Stimulated activated CD4-positive, alpha-beta T cell treated with anti-CD3 and anti-CD28 coated beads, Interleukin-12 subunit alpha, Interleukin-12 subunit beta, amount 100 ng/mL, for 24 hours (primary cell): ENCODE results near the gene ZEB2.

Experiments
- DNase-seq, 2 experiments: peaks; one replicate each; pipeline ENCODE4 v3.0.0-alpha.2; 2020; ENCODE audit warnings: low read depth in 2 of 2

Gene ZEB2

GRCh38 chr2:144496092-144496976 lies 23.6 kb downstream of the ZEB2 start:
- DNase-seq = no peak

DNA sequence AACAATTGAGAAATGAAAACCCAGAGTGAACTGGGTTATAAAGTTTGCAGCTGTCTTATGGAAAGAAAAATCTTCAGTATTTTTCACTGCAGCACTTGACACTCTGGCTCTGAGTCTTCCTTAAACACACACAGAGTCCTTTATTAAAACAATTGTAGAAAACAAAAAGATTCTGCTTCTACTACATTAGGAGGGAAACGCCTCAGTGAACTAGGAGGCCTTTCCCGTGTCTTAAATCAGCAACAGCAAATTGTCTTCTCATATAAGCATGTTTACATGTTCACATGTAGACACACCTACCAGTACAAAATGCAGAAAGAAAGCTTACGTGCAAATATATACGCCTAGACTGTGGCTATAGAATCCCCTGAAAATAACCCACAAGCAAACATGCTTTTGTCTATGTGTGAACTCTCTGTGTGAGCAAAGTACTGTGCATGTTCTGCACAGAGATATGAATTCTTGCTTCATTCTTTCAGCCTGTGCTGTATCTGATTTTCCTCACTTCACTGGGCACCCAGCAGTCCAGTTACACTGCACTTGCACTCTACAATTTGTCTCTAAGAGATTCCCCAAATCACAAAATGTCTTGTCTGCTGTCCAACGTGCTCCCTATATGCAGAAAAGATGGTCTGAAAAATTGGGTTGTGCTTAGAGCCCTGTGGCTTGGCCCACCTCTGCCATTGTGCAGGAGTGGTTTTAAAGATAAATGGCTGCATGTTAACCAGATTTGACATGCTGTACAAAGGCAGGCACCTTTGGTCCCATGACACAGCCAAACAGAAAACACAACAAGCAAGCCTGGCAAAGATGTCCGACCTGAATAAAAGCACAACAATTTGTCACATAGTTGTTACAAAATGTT lies 24.5 kb downstream of the ZEB2 start:
- no peak for DNase-seq

DNA sequence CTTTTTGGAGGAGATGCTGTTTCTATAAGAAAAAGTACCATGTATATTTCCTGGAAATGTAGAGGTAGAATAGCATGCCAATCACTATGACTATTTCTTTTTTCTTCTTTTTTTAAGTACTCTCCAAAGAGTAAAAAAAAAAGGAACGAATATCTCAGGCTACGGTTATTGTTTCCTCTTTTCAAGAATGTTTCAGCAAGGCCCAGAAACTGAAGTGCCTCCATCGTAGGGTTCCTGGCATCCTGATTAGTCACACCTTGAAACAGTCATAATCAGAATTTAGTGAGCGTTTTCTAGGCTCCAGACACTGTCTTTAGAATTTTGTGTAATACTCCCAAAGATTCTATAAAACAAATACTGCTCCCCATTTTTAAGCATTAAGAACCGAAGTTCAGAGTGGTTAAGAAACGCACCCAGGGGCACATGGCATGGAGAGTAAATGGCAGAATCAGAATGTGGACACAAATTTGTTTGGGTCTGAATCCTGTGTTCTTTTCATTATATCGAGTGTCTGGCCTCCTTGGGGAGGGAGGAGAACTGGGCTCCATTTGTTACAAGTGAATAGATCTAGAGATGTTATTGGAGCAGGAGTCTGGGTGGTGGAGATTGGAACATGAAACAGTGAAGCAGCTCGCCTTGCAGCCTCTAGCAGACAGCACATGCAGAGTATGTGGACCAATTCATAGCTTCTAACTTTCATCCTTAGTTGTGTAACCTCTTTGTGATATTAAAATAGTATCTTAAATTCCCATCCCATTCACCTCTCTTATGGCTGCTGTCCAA lies 26.7 kb downstream of the ZEB2 start:
- DNase-seq = no peak

- DNase-seq = no peak
These were observed 29.1 kb downstream of the ZEB2 start for GRCh38 chr2:144490857-144491256.

DNA sequence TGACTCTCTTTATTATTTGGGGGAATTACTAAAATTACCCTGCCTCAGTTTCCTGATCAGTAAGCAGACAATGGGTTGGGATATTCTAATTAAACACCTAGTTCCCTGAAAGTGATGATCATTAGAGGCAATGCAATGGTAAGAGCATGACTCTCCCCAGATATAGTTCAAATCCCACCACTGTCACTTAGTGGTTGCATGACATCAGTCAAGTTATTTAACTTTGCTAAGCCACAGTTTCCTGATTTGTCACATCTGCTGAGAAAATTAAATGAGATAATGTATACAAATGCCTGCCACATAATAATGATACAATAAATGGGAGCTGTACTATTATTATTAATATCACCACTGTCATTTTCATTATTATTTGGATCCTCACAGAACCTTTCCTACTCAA lies 29.9 kb downstream of the ZEB2 start:
- DNase-seq = no peak

- DNase-seq = no peak
These were observed 30.5 kb downstream of the ZEB2 start for GRCh38 chr2:144489315-144489916.

- DNase-seq = no peak
These were observed 35.5 kb downstream of the ZEB2 start for GRCh38 chr2:144484201-144484948.

DNA sequence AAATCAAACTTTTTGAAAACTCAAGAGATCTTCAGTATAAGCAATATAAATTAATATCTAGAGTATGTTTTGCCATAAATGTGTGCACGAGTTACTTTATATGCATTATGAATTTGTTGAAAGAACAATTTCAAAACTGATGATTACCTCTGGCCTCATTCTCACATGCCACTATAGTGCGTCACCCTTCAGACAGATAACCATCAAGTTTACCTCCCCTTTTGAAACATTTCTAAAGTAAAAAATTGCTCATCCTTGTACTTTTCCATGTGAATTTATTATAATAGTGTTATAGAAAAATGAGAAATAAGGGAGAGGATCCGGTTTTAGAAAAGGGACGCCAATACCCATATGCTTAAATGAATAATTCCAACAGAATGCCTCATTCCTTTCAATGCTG lies 38.3 kb downstream of the ZEB2 start:
- no peak for DNase-seq

GRCh38 chr2:144481109-144481508 lies 38.8 kb downstream of the ZEB2 start:
- DNase-seq = no peak

GRCh38 chr2:144480285-144480684 lies 39.6 kb downstream of the ZEB2 start:
- no peak for DNase-seq

GRCh38 chr2:144479659-144480058 lies 40.3 kb downstream of the ZEB2 start:
- DNase-seq = no peak

DNA sequence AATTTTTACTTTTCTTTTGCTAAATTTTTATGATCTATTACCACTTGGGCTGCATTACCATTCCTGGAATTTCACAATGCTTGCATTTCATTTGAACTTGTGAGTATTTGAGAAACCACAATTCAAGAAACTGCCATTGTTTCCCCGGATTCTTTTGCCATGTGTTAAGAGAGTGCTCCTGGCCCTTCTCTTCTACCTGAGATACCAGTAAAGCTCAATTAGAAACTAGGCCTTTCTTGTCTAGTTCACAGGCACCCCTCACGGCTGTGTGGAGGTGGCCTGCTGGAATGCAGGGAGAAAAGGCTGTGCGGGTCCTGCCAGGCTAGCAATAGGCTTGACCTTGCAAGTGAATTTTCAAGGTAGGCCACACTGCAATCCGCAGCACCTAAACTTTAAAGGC lies 40.8 kb downstream of the ZEB2 start:
- DNase-seq = no peak

- no peak for DNase-seq
These were observed 42.0 kb downstream of the ZEB2 start for GRCh38 chr2:144477957-144478311.

DNA sequence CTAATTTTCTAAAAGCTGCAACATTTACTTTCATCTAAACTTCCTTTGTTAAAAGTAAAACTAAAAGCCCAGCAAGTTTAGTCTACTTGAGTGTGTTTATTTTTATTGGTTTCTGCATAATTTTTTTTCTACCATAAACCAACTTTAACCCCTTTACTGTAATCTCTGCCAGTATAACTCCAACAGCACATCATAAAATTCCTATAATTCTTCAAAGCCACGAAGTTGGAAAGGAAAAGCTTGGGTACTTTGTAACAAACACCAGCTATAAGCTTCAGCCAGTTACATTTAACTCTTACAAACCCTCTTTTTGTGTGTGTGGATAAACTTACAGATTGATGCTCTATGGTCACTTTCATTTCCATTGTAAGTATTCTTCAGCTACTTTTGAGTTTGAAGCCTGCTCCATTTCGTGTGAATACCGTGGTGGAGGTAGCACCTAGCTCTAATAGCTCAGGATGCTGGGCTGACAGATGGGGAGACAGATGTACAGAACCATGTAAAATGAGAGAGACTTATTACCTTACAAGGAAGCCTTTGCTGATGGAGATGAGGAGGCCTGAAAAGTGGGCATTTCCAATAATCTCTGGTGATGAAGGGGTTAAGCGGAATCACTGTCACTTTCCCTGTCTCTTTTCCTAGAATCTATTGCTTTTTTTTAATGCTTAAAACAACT lies 42.5 kb downstream of the ZEB2 start:
- no peak for DNase-seq

GRCh38 chr2:144476682-144477081 lies 43.2 kb downstream of the ZEB2 start:
- no peak for DNase-seq

- no peak for DNase-seq
These were observed 44.2 kb downstream of the ZEB2 start for GRCh38 chr2:144475569-144476275.

DNA sequence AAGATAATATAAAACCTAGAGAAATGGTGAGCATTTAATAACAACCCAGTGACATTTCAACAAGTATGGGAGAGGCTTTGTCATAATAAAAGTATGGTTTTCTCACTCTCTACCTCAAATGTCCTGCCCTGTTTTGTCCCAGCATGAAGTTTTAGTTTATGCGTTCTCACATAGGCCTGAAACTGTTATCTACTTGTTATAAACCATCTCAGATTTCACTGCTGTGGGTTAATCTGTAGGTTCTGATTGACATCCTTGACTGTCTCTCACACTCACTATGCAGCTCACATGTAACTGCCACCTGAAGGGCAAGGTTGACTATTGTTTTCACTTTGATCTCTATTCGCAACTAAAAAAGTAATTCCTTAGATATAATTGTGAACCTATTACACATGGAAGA lies 44.9 kb downstream of the ZEB2 start:
- no peak for DNase-seq

- DNase-seq = no peak
These were observed 45.9 kb downstream of the ZEB2 start for GRCh38 chr2:144474017-144474416.

DNA sequence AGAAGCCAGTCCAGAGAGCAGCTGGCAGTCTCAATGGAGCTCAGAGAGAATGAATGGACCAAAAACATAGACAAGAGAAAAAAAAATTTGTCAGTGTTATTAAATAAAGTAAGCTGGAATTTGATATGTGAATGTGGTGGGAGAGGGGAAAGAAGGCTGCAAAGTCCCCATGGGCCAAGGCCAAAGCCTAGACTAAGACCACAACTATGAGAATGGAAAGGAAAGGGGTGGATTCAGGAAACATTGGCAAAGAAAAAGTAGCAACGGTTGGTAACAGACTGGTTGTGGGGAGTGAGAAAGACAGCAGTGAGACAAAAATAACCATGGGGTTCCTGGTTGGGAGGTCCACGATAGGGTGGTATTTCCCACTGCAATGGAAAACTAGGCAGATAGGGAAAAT lies 47.0 kb downstream of the ZEB2 start:
- no peak for DNase-seq

DNA sequence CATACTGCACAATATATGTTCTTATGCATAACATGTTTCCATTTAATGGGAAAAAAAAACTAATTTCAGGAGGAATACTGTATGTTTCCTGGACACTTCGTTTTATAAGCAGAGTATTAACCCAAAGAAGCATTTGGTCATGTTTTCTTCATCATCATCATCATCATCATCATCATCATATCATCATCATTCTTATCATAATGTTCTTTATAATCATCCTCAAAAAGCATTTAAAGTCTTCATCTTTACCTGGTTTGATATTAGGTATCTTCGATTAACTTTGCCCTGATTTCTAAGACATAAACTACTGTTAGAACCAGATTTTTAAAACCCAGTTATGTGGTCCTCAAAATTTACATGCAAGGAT lies 47.9 kb downstream of the ZEB2 start:
- DNase-seq = no peak
